Measurements from ENCODE around the gene SORBS1.

DNA sequence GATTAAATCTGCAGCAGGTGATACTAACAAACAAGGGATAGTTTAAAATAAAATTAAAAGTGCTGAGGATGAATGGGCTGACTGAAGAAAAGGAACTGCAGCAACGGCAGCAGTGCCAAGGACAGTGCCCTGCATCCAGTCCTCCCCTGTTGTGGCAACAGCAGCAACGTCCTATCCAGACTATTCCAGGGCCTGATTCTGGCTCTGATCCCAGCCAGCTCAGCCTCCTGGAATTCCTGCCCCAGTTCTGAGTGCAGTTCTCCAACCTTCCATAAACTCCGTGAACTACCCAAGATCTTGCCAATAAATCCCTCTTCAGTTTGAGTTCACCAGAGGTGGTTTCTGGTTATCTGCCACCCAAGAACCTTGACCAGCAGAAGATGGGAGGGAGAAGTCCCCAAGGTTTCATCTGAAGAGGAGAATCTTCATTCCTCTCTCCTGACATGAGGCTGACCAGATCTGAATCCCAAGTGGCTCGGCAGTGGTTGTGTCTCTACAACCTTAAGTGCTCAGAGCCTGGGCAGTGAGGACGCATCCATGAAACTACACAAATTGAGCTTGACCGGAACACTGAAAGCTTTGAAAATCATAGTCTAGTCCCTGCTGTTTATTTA is 115.8 kb downstream of the SORBS1 start:
- TF ChIP-seq CTCF (IDR thresholded peaks at IDR 0.05; ENCODE audit: poor library complexity, severe bottlenecking) = no peak
- TF ChIP-seq RAD21 (conservative IDR thresholded peaks at IDR 0.05) = no peak
- no peak for TF ChIP-seq EP300 (conservative IDR thresholded peaks at IDR 0.05; ENCODE audit: poor library complexity, severe bottlenecking)
- no peak for TF ChIP-seq SMC3 (conservative IDR thresholded peaks at IDR 0.05; ENCODE audit: poor library complexity)
- TF ChIP-seq TAF1 (IDR thresholded peaks at IDR 0.05; ENCODE audit: low read depth) = no peak

Measured in neural cell (in vitro differentiated cells).